Measurements from ENCODE around the gene XRCC1. TPM values are rescaled to one million over a fixed set of nuclear protein-coding genes. Genes with fewer than 3 reads are reported as not detected.

Gene XRCC1
- total and polyA plus RNA-seq, 9 of the 15 experiments (the other 6 are each of a cell fraction or from before 2014, with no cell fraction given) = 1.5 to 36.9 (median 24.9) TPM

DNA sequence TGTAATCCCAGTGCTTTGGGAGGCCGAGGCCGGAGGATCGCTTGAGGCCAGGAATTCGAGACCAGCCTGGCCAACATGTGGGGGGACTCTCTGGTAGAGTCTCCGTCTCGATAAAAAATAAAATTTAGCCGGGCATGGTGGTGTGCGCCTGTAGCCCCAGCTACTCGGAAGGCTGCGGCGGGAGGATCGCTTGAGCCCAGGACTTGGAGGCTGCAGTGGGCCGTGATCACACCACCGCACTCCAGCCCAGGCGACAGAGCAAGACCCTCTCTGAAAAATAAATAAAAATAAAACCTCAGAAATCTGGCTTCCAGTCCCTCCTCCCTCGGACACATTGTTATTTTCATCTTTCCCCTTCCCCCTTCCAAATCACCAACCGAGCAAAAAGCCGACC is 20.3 kb upstream of the XRCC1 start (continued):
- TF ChIP-seq MGA (IDR thresholded peaks at IDR 0.05) (0 out of 2 replicates have a peak, but pooled peaks have one; percentile 38), KLF13 (tag; IDR thresholded peaks at IDR 0.05; ENCODE audit: borderline replicate concordance, low read depth) (no peak), RBM25 (IDR thresholded peaks at IDR 0.05; ENCODE audit: low read depth, low read length, severe bottlenecking) (peak; percentile 8), ZNF583 (CRISPR knock-in tag; IDR thresholded peaks at IDR 0.05) (0 out of 2 replicates have a peak, but pooled peaks have one; percentile 27), ELK1 (CRISPR knock-in tag; IDR thresholded peaks at IDR 0.05) (no peak), FOXP1 (CRISPR knock-in tag; IDR thresholded peaks at IDR 0.05) (0 out of 2 replicates have a peak, but pooled peaks have one; percentile 18), HDAC1 (IDR thresholded peaks at IDR 0.05) (no peak; a peak in 1 of 4 replicates), ZNF707 (CRISPR knock-in tag; conservative IDR thresholded peaks at IDR 0.05) (no peak; the same call in 1 of the 2 replicates), RBM22 (IDR thresholded peaks at IDR 0.05; ENCODE audit: low read depth, low read length, poor library complexity, severe bottlenecking) (no peak), KDM2B (CRISPR knock-in tag; IDR thresholded peaks at IDR 0.05) (no peak)
- TF ChIP-seq, protein P1, sequence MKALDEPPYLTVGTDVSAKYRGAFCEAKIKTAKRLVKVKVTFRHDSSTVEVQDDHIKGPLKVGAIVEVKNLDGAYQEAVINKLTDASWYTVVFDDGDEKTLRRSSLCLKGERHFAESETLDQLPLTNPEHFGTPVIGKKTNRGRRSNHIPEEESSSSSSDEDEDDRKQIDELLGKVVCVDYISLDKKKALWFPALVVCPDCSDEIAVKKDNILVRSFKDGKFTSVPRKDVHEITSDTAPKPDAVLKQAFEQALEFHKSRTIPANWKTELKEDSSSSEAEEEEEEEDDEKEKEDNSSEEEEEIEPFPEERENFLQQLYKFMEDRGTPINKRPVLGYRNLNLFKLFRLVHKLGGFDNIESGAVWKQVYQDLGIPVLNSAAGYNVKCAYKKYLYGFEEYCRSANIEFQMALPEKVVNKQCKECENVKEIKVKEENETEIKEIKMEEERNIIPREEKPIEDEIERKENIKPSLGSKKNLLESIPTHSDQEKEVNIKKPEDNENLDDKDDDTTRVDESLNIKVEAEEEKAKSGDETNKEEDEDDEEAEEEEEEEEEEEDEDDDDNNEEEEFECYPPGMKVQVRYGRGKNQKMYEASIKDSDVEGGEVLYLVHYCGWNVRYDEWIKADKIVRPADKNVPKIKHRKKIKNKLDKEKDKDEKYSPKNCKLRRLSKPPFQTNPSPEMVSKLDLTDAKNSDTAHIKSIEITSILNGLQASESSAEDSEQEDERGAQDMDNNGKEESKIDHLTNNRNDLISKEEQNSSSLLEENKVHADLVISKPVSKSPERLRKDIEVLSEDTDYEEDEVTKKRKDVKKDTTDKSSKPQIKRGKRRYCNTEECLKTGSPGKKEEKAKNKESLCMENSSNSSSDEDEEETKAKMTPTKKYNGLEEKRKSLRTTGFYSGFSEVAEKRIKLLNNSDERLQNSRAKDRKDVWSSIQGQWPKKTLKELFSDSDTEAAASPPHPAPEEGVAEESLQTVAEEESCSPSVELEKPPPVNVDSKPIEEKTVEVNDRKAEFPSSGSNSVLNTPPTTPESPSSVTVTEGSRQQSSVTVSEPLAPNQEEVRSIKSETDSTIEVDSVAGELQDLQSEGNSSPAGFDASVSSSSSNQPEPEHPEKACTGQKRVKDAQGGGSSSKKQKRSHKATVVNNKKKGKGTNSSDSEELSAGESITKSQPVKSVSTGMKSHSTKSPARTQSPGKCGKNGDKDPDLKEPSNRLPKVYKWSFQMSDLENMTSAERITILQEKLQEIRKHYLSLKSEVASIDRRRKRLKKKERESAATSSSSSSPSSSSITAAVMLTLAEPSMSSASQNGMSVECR (CRISPR knock-in tag; IDR thresholded peaks at IDR 0.05) = peak; percentile 62; the same call in 1 of the 2 replicates
